Esophagus squamous epithelium (tissue), 5 donors: ENCODE data around the gene PANK4. TPM values are rescaled to one million over a fixed set of nuclear protein-coding genes. Genes with fewer than 3 reads are reported as not detected.

Source experiments
- DNase-seq: peaks from one replicate; lab custom pipeline; 2025; lab: John Stamatoyannopoulos, UW
- H3K27ac ChIP-seq, 4 donors: fragments of 200-600 bp; sonication (generic); one replicate each; pipeline ENCODE4 v1.5.1; 2016 to 2019; ENCODE audit warnings: mild to moderate bottlenecking in 1 of 4
- H3K27me3 ChIP-seq, 4 donors: fragments of 200-600 bp; sonication (generic); 1 replicate in 3 of 4; 2 replicates in 1 of 4; pipeline versions ENCODE4 v1.5.1 to v1.6.0; 2017 to 2021; ENCODE audit warnings: antibody characterized with exemption in 1 of 4
- H3K36me3 ChIP-seq, 3 donors: fragments of 200-600 bp; sonication (generic); one replicate each; pipeline ENCODE4 v1.5.1; 2016 to 2019
- H3K4me1 ChIP-seq, 3 donors: fragments of 200-600 bp; sonication (generic); one replicate each; pipeline ENCODE4 v1.5.1; 2017 to 2019
- H3K4me3 ChIP-seq, 4 donors: fragments of 200-600 bp; sonication (generic); 1 replicate in 3 of 4; 2 replicates in 1 of 4; pipeline ENCODE4 v1.5.1; 2016 to 2019; ENCODE audit warnings: mild to moderate bottlenecking in 2 of 4, moderate library complexity in 1 of 4
- H3K9me3 ChIP-seq, 3 donors: fragments of 200-600 bp; sonication (generic); one replicate each; pipeline ENCODE4 v1.5.1; 2016 to 2019
- CTCF ChIP-seq, 6 experiments: fragments of 450-650 bp in 4 of 6; fragments of 200-600 bp in 2 of 6; sonication (generic) in 2 of 6; IDR thresholded peaks; one replicate each; pipeline ENCODE4 v1.5.1; 2016 to 2019; ENCODE audit warnings: antibody characterized with exemption in 6 of 6, mild to moderate bottlenecking in 4 of 6, moderate library complexity in 4 of 6
- POLR2A ChIP-seq, 4 donors: fragments of 450-650 bp; IDR thresholded peaks; one replicate each; pipeline ENCODE4 v1.6.1; 2017; ENCODE audit warnings: antibody characterized with exemption in 4 of 4, mild to moderate bottlenecking in 4 of 4, moderate library complexity in 3 of 4
- WGBS, 2 donors: methylation state at CpG; one replicate each; pipeline ENCODE4 v1.1.5; 2018; 5-methylcytosine and 5-hydroxymethylcytosine counted together
- intact Hi-C: fragments of 100-400 bp; cut with DNase I; formaldehyde crosslinking; loops from one replicate; pipeline ENCODE4 v1.15.0; 2022
- total RNA-seq, 4 donors: library from RNA; depleted of rRNA; stranded (reverse); fragments of >200 nt; gene quantifications; one replicate each; pipeline ENCODE4 v1.1.0, GENCODE V29; 2016
- donor health status: DM: yes; HTN: yes; CAD: no.

PANK4 gene
- total RNA-seq, 4 donors from 2014 or later: 11.8 to 29.1 (median 17.0) TPM

GRCh38 chr1:2471587-2472001 lies 54.8 kb downstream of the PANK4 start:
- Histone ChIP-seq H3K4me3 (no peak overlapping the region), H3K4me1 (peaks cover 0 to 38% (median 3%) of the 10 kb centered on the region in 3 donors), H3K27ac (no peak overlapping the region), H3K27me3 (peaks cover 0 to 73% (median 6%) of the 10 kb centered on the region in 4 donors), H3K9me3 (no peaks in the 10 kb centered on the region), H3K36me3 (no peaks in the 10 kb centered on the region)
- TF ChIP-seq CTCF (IDR thresholded peaks at IDR 0.05): no peak
- intact Hi-C loops: no loop called here
- DNase-seq: no peak
- WGBS, 2 donors: 82 to 90% methylated on average over 2 to 8 of the region's 15 CpGs

GRCh38 chr1:2471159-2471471 lies 55.3 kb downstream of the PANK4 start:
- Histone ChIP-seq H3K27me3 (peaks cover 0 to 78% (median 6%) of the 10 kb centered on the region in 4 donors), H3K36me3 (no peaks in the 10 kb centered on the region), H3K27ac (no peak overlapping the region), H3K4me1 (peaks cover 0 to 43% (median 3%) of the 10 kb centered on the region in 3 donors), H3K9me3 (no peaks in the 10 kb centered on the region), H3K4me3 (no peak overlapping the region)
- no peak for DNase-seq
- 41 to 89% methylated on average over 2 to 3 of the region's 7 CpGs for WGBS, 2 donors
- intact Hi-C loops: no loop called here
- TF ChIP-seq POLR2A (IDR thresholded peaks at IDR 0.05) (no peak), CTCF (IDR thresholded peaks at IDR 0.05) (no peak)

GRCh38 chr1:2470290-2471158 lies 55.9 kb downstream of the PANK4 start:
- Histone ChIP-seq H3K27me3 (peaks cover 0 to 84% (median 6%) of the 10 kb centered on the region in 4 donors), H3K9me3 (no peaks in the 10 kb centered on the region), H3K4me3 (no peak overlapping the region), H3K36me3 (no peaks in the 10 kb centered on the region), H3K4me1 (peaks cover 0 to 41% (median 3%) of the 10 kb centered on the region in 3 donors), H3K27ac (no peak overlapping the region)
- WGBS, 2 donors: 51 to 61% methylated on average over 4 to 6 of the region's 27 CpGs
- no peak for DNase-seq
- TF ChIP-seq CTCF (IDR thresholded peaks at IDR 0.05) (no peak), POLR2A (IDR thresholded peaks at IDR 0.05) (no peak)
- intact Hi-C loops: no loop called here

- Histone ChIP-seq H3K9me3 (no peaks in the 10 kb centered on the region), H3K4me1 (peaks cover 0 to 40% (median 3%) of the 10 kb centered on the region in 3 donors), H3K36me3 (no peaks in the 10 kb centered on the region), H3K27ac (no peak overlapping the region), H3K27me3 (peaks cover 0 to 96% (median 6%) of the 10 kb centered on the region in 4 donors), H3K4me3 (no peak overlapping the region)
- no peak for DNase-seq
- WGBS, 2 donors: 35 to 69% methylated on average over 3 to 4 of the region's 25 CpGs
- intact Hi-C loops: no loop called here
- TF ChIP-seq POLR2A (IDR thresholded peaks at IDR 0.05) (no peak), CTCF (IDR thresholded peaks at IDR 0.05) (no peak)
Observed at GRCh38 chr1:2469103-2469940, 57.1 kb downstream of the PANK4 start.

GRCh38 chr1:2468540-2468939 lies 57.9 kb downstream of the PANK4 start:
- Histone ChIP-seq H3K4me3 (no peak overlapping the region), H3K27ac (no peak overlapping the region), H3K9me3 (no peaks in the 10 kb centered on the region), H3K4me1 (peaks cover 0 to 32% (median 3%) of the 10 kb centered on the region in 3 donors), H3K27me3 (peaks cover 0 to 99% (median 6%) of the 10 kb centered on the region in 4 donors), H3K36me3 (no peaks in the 10 kb centered on the region)
- DNase-seq: no peak
- 63 to 74% methylated on average over 3 to 4 of the region's 10 CpGs for WGBS, 2 donors
- no peak for TF ChIP-seq POLR2A (IDR thresholded peaks at IDR 0.05)
- no peak for TF ChIP-seq CTCF (IDR thresholded peaks at IDR 0.05)
- intact Hi-C loops: no loop called here
